Activated CD8-positive, alpha-beta memory T cell treated with anti-CD3 and anti-CD28 coated beads, Interleukin-2, amount 50 U/mL, for 1 hour (primary cell): Measurements from ENCODE around the gene TAGLN2.

ENCODE experiments used
- DNase-seq: peaks from one replicate; pipeline ENCODE4 v3.0.0-alpha.2; 2020; ENCODE audit errors: extremely low read depth

Gene TAGLN2

GRCh38 chr1:159873530-159874143, 51.7 kb downstream of the TAGLN2 start:
- no peak for DNase-seq

- DNase-seq: no peak
These were observed 52.4 kb downstream of the TAGLN2 start for GRCh38 chr1:159872891-159873290.

GRCh38 chr1:159870704-159871103, 54.6 kb downstream of the TAGLN2 start:
- no peak for DNase-seq

- no peak for DNase-seq
These were observed 55.7 kb downstream of the TAGLN2 start for GRCh38 chr1:159869607-159870006.

- no peak for DNase-seq
These were observed 56.1 kb downstream of the TAGLN2 start for GRCh38 chr1:159869173-159869572.

- no peak for DNase-seq
These were observed 56.5 kb downstream of the TAGLN2 start for GRCh38 chr1:159868766-159869165.
